Activated CD8-positive, alpha-beta T cell treated with anti-CD3 and anti-CD28 coated beads for 36 hours (primary cell): ENCODE data around the gene TRIM34. TPM values are rescaled to one million over a fixed set of nuclear protein-coding genes. Genes with fewer than 3 reads are reported as not detected.

Experiments
- ATAC-seq: fragments of 200-7000 bp; cut with Tn5 transposase; one replicate; pipeline ENCODE4 v1.10.0; 2021; ENCODE audit warnings: mild to moderate bottlenecking, moderate library complexity
- CTCF ChIA-PET: fragments of 350-600 bp; sonication (Branson Sonifier 250); formaldehyde crosslinking; loops from one replicate; lab custom pipeline; 2021; ENCODE audit warnings: antibody characterized with exemption; lab: Charles Lee
- POLR2A ChIA-PET: fragments of 350-600 bp; sonication (Branson Sonifier 250); formaldehyde crosslinking; loops from one replicate; lab custom pipeline; 2021; ENCODE audit warnings: antibody characterized with exemption; lab: Charles Lee
- DNase-seq: peaks from one replicate; pipeline ENCODE4 v3.0.0-alpha.2; 2020
- H3K27ac Mint-ChIP-seq: one replicate; pipeline ENCODE4 v1.8.0; 2021; ENCODE audit warnings: mild to moderate bottlenecking, mixed read lengths
- H3K27me3 Mint-ChIP-seq: one replicate; pipeline ENCODE4 v1.8.0; 2021; ENCODE audit warnings: mixed read lengths
- H3K36me3 Mint-ChIP-seq: one replicate; pipeline ENCODE4 v1.8.0; 2021; ENCODE audit warnings: low read depth, mixed read lengths
- H3K4me1 Mint-ChIP-seq: one replicate; pipeline ENCODE4 v1.8.0; 2021; ENCODE audit warnings: low read depth, mixed read lengths
- H3K4me3 Mint-ChIP-seq: one replicate; pipeline ENCODE4 v1.8.0; 2021; ENCODE audit warnings: mild to moderate bottlenecking, moderate library complexity, mixed read lengths
- H3K9me3 Mint-ChIP-seq: one replicate; pipeline ENCODE4 v1.8.0; 2021; ENCODE audit warnings: mixed read lengths
- CTCF ChIP-seq: fragments of 200-600 bp; IDR thresholded peaks from one replicate; pipeline ENCODE4 v1.8.0; 2022; ENCODE audit warnings: antibody characterized with exemption, mild to moderate bottlenecking
- intact Hi-C: fragments of 100-400 bp; cut with micrococcal nuclease; formaldehyde crosslinking; loops from one replicate; pipeline ENCODE4 v1.10.0; 2022
- total RNA-seq, 2 experiments: library from RNA; stranded (reverse); gene quantifications; one replicate each; pipeline ENCODE4 v1.2.3, GENCODE V29; 2021

The TRIM34 gene
- total RNA-seq, 2 experiments from 2014 or later: 8.5 to 9.3 TPM

DNA sequence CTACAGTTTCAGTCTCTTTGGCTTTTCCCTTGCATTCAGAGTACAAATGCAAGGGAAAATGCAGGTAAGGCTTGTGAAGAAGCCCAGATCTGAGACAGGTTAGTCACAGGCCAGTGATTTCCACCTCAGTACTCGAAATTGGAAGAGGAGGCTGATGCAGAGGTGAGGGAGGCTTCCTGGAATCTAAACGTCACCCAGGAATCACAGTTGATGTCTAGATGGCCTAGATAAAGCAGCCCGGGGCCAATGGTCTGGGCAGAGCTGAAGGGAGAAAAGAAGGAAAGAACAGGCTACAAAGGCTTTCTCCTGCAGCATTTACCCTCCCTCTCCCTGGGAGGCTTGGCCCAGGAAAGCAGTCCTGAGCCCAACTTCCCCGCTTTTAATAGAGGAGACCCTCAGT lies 19.9 kb upstream of the TRIM34 start:
- CTCF ChIA-PET: interaction anchor here (1.0 to 1.4 kb wide), 2 partner anchors 10 to 80 kb away, joined by 3 read pairs; partner anchors contain the start of gene TRIM5
- POLR2A ChIA-PET: no interaction called here
- Mint-ChIP-seq H3K4me3 (no peak overlapping the region), H3K27ac (no peak overlapping the region), H3K36me3 (no peaks in the 10 kb centered on the region), H3K4me1 (no peaks in the 10 kb centered on the region), H3K27me3 (no peaks in the 10 kb centered on the region), H3K9me3 (no peaks in the 10 kb centered on the region)
- ATAC-seq (no peak), DNase-seq (no peak)
- no peak for TF ChIP-seq CTCF
- intact Hi-C loops: no loop called here

GRCh38 chr11:5605849-5606248 lies 19.0 kb upstream of the TRIM34 start:
- Mint-ChIP-seq H3K4me3 (no peak overlapping the region), H3K4me1 (peaks cover 6% of the 10 kb centered on the region), H3K27me3 (no peaks in the 10 kb centered on the region), H3K36me3 (no peaks in the 10 kb centered on the region), H3K9me3 (no peaks in the 10 kb centered on the region), H3K27ac (no peak overlapping the region)
- intact Hi-C loops: no loop called here
- CTCF ChIA-PET: interaction anchor here (1.4 kb wide), 1 partner anchor 79 kb away, joined by 3 read pairs; the partner anchor contains the start of gene TRIM5
- TF ChIP-seq CTCF: no peak
- no peak for DNase-seq
- no peak for ATAC-seq
- POLR2A ChIA-PET: no interaction called here

DNA sequence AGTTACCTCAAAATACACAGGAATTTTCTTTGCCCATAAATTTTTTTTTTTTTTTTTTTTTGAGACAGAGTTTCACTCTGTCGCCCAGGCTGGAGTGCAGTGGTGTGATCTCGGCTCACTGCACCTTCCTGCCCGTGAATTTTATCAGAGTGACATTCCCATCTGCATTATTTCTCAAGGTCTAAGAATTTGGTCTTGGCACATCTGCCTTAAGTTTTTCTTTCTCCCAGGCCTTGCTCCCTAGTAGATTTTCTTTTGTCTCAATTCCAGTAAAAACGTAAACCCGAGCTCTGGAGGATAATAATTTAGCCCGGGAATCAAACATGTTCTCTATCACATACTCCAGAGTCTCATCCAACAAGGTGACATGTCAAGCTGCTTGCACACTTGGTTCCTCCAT lies 16.0 kb upstream of the TRIM34 start:
- H3K27me3 Mint-ChIP-seq: no peaks in the 10 kb centered on the region
- TF ChIP-seq CTCF: no peak
- intact Hi-C loops: no loop called here
- ATAC-seq (no peak), DNase-seq (no peak)
- peaks cover 6% of the 10 kb centered on the region for H3K4me1 Mint-ChIP-seq
- no peak overlapping the region for H3K4me3 Mint-ChIP-seq
- H3K27ac Mint-ChIP-seq: no peak overlapping the region
- H3K36me3 Mint-ChIP-seq: no peaks in the 10 kb centered on the region
- CTCF ChIA-PET: no interaction called here
- no peaks in the 10 kb centered on the region for H3K9me3 Mint-ChIP-seq
- POLR2A ChIA-PET: no interaction called here

DNA sequence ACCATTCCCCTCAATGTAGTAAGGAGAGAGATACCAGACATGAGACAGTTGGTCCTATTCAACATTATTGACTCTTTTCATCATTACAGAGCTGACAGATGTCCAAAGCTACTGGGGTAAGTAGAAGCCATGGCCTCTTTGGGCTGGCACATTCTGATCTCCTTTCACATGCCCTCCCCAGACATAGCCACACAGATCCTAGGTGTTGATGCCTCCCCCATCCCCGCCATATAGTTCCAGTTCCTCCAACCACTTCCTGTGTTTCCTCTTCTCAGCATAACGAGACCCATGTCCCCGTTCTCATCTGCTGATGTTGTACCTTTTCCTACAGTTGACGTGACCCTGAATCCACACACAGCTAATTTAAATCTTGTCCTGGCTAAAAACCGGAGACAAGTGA lies 14.4 kb upstream of the TRIM34 start:
- POLR2A ChIA-PET: interaction anchor here (0.6 kb wide), 1 partner anchor 591 kb away, joined by 3 read pairs; no protein-coding TSS in a partner anchor
- no peaks in the 10 kb centered on the region for H3K27me3 Mint-ChIP-seq
- no peak overlapping the region for H3K27ac Mint-ChIP-seq

GRCh38 chr11:5611627-5612026 lies 13.2 kb upstream of the TRIM34 start:
- TF ChIP-seq CTCF: no peak
- ChIA-PET CTCF (no interaction called here), POLR2A (no interaction called here)
- intact Hi-C loops: no loop called here
- Mint-ChIP-seq H3K9me3 (no peaks in the 10 kb centered on the region), H3K4me3 (no peak overlapping the region), H3K4me1 (peaks cover 6% of the 10 kb centered on the region), H3K27ac (no peak overlapping the region), H3K27me3 (no peaks in the 10 kb centered on the region), H3K36me3 (no peaks in the 10 kb centered on the region)
- ATAC-seq: no peak
- no peak for DNase-seq

More for the DNA sequence above, 14.4 kb upstream of the TRIM34 start:
- Mint-ChIP-seq H3K4me3 (no peak overlapping the region), H3K4me1 (peaks cover 6% of the 10 kb centered on the region), H3K9me3 (no peaks in the 10 kb centered on the region), H3K36me3 (no peaks in the 10 kb centered on the region)
- DNase-seq (no peak), ATAC-seq (no peak)
- intact Hi-C loops: no loop called here
- CTCF ChIA-PET: interaction anchor here (1.1 kb wide), 1 partner anchor 10 kb away, joined by 4 read pairs; no protein-coding TSS in a partner anchor
- TF ChIP-seq CTCF: no peak
